A172 (cell line): Measurements from ENCODE around the gene SLC14A1. TPM values are rescaled to one million over a fixed set of nuclear protein-coding genes. Genes with fewer than 3 reads are reported as not detected.
"Not testable (repeated sequence)": the region's sequence is repeated elsewhere in the genome, so short reads cannot be mapped to it uniquely, and the experiment has no call there.

Experiments
- DNase-seq: peaks from one replicate; pipeline ENCODE4 v3.0.0-alpha.2; 2015; ENCODE audit warnings: low spot score
- total RNA-seq: library from RNA; depleted of rRNA; stranded (reverse); fragments of >200 nt; shearing (Covaris generic); gene quantifications from 2 replicates; pipeline ENCODE4 v1.2.3, GENCODE V29; 2014

Gene SLC14A1
- total RNA-seq, 1 experiment from 2014 or later: not detected

- no peak for DNase-seq
Observed at GRCh38 chr18:45757005-45757404, 33.0 kb downstream of the SLC14A1 start.

GRCh38 chr18:45757644-45758043 lies 33.7 kb downstream of the SLC14A1 start:
- DNase-seq: not testable (repeated sequence)

- DNase-seq: no peak
Observed at GRCh38 chr18:45760462-45761036, 36.6 kb downstream of the SLC14A1 start.

GRCh38 chr18:45761512-45762114 lies 37.6 kb downstream of the SLC14A1 start:
- DNase-seq: no peak

- peak; percentile 30 for DNase-seq
Observed at GRCh38 chr18:45764000-45764686, 40.2 kb downstream of the SLC14A1 start.

DNA sequence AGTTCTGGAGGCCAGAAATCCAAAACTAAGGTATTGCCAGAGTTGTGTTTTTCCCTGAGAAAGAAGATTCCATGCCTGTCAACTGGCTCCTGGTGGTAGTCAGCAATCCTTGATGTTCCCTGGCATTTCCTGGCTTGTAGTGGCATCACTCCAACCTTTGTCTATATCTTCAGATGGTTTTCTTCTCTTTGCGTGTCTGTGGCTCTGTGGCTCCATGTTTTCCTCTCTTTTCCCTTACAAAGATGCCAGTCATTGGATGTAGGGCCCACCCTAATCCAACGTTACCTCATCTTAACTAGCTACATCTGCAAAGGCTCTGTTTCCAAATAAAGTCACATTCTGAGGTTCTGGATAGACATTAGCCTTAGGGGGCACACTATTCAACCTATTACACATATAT lies 41.8 kb downstream of the SLC14A1 start:
- no peak for DNase-seq

DNA sequence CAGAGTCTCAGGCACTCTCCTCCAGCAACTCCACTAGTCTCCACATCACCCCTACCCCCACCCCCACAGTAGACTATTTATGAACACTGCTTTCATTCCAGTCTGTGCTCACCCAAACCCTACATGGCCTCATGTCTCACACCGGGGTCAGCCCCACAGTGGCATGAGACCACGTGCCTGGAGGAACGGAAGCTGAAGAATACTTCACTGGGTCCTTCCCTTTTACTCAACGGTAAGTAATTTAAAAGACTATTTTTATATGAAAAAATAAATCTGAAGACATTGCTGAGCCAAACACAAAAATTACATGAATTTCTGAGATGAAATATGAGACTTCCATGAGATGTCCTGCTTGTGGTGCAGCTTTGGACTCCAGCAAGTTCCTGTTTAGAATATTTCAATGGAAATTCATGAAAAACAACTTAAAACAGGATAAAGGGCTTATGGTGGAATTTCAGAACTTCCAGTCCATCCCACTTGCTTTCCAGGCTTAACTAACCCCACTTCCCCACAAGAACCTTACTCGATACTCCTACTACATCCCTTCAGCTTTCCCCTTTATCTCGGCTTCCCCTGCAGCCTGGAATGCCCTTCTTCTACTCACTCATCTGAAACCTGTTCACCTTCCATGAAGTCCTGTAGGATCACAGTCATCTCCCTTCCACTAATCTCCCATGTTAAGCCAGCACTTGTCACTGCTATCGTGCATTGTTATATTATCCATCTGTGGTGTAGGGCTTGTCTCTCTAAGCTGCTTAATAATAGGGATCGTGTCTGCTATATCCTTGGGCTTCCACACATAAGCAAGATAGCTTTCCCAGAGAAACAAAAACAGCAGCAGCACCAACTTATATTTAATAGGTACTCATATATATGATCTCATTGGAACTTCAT lies 47.9 kb downstream of the SLC14A1 start:
- no peak for DNase-seq

DNA sequence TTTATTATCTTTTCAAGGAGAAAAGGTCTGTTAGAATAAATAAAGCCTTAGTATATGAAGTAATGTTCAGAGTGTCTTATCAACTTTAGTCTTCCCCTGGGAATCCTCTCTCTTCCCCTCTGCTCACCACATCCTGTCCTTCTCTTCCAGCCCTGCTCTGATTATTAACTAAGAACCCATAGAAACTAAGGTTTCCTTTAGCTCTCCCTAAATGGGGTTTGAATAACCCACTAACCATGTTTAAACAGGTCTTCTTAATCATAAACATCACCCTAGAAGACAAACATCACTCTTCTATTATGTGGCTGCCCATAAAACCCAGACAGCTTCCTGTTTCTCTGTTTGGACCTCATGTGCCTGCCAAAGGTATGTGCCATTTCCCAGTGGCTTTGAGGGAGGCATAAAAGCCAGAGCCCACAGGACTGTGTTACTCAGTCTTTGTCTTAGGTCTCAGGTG lies 50.1 kb downstream of the SLC14A1 start:
- peak; percentile 75 for DNase-seq

- DNase-seq: no peak
Observed at GRCh38 chr18:45775241-45775676, 51.3 kb downstream of the SLC14A1 start.

DNA sequence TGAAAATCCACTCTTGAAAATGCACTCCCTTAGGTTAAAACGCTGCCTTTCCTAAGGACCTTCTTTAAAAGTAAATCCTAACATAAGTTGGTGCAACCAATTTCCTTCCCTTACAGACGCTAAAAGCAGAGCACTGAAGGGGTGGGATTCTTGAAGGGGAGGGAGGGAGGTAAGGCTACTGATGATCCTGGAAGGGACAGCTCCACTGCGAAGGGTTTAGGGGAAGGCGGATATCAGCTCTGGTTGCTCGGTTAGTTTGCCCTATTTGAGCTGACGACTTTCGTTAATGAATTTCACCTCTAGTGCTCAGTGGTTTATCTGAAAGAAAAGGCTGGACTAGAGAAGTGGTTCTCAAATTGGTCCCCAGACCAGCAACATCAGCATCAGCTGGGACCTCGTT lies 51.8 kb downstream of the SLC14A1 start:
- DNase-seq: no peak

DNA sequence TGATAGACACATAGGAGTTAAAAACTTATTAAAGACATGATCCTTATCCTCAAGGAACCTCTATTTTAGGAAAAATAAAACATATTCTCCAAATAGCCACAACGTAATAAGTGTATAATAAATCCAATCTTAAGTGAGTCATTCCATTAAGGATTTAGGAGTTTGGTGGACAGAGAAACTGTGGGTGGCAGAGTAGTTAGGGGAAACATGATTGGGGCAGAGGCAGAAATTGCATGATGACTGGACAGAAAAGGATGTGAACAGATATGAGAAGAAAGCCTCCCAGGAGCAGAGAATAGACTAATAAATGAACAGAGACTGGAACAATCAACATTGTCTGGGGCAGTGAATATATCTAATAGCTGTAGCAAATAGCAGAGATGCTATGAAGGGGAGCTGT lies 53.4 kb downstream of the SLC14A1 start:
- peak; percentile 68 for DNase-seq

DNA sequence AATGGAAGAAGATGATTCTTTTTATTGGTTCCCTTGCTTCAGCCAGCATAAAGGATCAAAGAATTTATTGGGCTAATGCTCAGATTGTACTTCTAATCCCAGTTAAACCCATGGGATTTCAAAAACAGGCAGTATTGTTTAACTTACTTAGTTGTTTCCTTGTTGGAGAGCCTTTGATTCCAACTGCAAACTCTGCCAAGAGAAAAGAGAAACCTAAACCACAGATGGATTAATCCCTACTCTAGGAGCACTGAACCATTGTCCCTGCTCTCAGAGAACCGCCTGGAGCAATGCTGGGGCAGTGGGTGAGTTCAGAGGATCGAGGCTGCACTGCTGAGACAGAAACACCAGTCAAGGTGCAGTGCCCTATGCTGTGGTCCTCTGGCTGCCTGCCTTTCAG lies 56.6 kb downstream of the SLC14A1 start:
- DNase-seq: no peak

GRCh38 chr18:45782662-45783061 lies 58.7 kb downstream of the SLC14A1 start:
- DNase-seq: no peak

DNA sequence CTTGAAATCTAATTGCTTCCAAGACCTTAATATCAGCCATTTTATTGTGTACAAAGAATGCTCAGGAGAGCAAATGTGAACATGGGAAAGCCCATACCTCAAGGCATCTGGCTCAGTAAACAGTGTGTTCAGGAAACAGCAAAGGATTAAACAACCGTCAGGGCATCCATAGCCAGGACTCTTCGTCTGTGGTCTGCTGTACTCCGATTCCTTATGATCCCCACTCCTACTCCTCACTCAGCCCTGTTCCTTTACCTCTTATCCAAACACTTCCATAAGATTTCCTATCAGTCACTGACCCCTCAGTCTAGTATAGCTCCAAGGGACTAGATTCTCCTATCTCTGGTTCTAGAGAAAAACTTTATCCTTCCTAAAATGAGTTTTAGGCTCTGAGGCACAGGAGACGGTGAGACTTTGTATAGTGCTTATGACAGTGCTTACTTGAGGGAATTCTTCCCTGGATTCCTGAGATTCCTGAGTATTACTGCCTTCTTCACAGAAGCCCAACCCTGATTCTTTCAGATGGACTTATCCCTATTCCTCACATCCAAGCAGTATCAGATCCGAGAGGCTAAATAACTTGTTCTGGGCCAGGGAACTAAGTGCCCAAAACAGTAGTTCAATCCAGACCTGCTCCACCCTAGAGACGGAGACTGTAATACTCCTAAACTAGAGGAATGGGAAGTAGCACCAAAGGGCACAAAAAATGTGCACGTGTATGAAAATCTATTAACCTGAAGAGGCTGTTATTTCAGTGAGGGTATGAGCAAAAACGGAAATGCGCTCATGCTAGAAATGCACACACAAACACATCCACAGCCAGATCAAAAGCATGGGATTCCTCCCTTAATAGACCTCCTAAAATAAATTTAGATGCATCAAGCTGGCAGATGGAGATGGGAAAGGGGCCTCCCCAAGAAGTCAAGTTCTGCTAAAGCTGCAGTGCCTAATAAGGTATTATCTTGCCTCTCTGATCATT lies 59.4 kb downstream of the SLC14A1 start:
- peak; percentile 43 for DNase-seq

DNA sequence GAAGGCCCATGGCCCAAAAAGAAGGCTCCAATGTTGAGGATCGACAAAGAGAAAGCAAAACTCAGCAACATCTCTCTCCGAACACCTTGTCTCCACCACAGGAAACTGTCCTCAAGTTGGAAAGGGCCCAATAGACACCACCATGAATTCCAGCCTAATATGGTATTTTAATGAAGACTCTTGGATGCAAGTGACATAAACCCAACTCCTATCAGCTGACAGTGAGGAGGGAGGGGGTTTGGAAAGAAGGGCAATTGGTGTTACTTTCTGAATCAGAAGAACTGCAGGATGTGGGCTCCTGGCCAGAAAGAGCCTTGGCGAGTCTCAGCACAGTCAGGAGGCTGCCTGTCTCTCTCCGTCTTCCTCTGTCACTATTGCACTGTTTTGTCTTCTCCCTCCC lies 61.2 kb downstream of the SLC14A1 start:
- DNase-seq: peak; percentile 49

DNA sequence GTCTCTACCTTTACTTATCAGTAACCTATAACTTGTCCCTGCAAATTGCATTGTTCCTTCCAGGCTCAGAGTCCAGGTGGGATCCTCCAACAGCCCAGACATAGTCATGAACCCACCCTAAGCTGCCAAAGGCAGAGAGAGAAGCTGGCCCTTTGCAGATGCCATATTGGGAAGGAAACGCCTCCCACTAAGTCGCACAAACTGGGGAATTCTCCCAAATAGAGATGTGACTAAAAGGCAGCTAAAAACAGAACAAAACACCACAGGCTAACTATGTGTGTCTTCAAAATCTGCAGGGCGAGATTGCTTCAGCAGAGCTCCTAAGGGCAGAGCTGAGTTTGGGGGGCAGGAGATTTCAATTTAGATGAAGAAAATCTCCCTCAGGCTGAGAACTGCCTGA lies 63.0 kb downstream of the SLC14A1 start:
- DNase-seq: no peak

- DNase-seq: no peak
Observed at GRCh38 chr18:45787346-45787745, 63.4 kb downstream of the SLC14A1 start.

DNA sequence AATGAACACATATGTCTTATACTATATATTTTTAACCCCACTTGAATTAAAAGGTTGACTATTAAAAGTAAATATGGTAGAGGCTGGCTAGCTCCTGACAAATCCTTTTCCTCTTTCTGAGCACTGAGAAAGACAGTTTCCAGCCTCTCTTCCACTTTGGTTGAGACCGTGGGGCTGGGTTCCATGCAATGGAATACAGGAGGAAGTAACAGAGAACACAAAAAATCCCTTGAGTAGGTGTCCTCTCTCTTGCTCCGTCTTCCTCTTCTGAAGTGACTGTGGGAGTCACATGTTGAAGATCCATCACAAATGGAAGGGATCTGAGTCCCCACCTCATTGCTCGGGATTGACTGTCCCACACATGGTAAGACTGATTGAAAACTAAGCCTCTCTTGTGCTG lies 64.9 kb downstream of the SLC14A1 start:
- DNase-seq: no peak

GRCh38 chr18:45792506-45793263 lies 68.7 kb downstream of the SLC14A1 start:
- no peak for DNase-seq
